GM21825 (cell line): ENCODE measurements around the gene PGM2L1.

ENCODE experiments used
- ATAC-seq: cut with Tn5 transposase; IDR thresholded peaks from one replicate; pipeline ENCODE4 v1.9.1; 2021; ENCODE audit warnings: mild to moderate bottlenecking, moderate library complexity; ENCODE audit not compliant: unreplicated experiment

The PGM2L1 gene

DNA sequence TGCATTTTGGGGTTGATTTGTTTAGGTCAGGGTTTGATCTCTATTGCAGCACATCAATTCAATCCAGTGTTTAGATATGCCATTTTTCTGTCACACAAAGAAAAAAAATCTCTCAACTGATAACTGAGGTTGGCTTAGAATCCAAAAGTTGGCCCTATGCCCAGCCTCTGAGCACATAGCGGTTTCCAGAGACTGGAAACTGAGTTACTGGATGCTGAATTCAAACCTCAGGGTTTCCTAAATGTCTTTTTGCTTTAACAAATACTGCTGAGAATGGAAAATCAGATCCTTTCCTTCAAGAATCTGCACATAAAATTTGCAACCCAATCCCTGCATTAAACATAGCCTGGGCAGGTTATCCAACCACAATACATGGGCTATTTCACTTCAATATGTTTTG lies 90.8 kb downstream of the PGM2L1 start:
- no peak for ATAC-seq

DNA sequence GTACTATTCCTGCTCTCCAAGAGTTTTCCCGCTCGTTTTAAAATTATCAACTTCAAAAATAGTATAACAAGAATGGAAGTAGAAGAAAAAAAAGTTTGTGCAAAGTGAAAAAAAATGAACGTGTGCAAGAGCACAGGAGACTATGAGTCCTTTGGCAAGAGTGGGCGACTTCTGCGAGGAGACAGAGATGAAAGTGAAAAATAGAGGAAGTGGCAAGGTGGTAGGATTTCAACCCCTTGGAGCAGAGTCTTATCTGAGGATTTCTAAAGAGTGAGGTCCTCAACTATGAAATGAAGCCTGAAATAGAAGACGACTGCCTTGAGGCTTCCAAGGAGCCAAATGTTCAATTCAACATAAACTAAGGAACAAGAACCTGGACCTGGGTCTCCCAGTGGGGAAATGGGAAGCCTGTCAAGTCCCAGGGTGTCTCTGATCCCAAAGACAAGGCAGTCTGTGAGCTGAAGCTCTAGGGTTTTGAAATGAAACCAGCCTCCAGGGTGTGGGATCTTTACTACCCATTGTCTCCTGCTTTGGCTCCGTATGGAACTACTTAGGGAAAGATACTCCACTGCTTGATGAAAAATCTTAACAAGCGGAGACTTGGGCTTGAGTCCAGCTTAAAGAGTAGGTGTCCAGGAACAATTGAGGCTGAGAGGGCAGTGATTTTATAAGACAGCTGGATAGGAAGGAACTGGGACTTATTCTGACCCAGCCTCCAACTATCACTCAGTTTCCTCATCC lies 91.6 kb downstream of the PGM2L1 start:
- ATAC-seq: no peak

DNA sequence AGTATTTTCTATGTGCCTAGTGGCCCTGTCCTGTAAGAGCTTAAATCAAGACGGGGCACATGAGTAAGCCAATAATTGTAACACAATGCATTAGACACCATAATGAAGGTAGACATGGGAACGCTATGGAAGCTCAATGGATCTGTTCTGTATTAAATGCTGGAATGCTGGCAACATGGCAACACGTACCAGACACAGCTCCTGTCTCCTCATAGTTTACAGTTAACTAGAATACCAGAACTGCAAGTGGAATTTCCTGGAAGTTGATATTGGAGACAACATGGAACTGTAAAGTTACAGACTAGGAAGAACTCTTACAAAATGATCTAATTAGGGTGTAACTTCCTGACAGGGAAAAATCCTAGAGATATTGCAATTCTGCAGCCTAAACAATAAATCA lies 99.2 kb downstream of the PGM2L1 start:
- ATAC-seq: no peak

DNA sequence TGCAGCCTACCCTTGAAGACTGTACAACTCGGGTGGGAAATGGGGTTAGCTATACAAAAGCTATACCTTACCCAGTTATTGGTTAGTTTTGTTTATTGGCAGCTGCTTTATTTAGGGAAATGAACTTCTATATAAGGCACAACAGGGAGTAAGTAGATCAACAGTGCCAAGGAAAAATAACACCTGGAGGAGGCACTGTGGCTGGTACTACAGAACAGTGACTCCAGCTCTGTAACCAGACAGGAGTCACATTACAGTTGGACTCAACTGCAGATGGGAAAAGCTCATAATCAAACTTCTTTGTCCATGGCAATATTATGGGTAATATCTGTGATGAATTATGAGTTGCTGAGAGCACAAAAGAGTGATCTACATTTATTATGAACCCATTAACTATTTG lies 100.7 kb downstream of the PGM2L1 start:
- ATAC-seq: no peak

DNA sequence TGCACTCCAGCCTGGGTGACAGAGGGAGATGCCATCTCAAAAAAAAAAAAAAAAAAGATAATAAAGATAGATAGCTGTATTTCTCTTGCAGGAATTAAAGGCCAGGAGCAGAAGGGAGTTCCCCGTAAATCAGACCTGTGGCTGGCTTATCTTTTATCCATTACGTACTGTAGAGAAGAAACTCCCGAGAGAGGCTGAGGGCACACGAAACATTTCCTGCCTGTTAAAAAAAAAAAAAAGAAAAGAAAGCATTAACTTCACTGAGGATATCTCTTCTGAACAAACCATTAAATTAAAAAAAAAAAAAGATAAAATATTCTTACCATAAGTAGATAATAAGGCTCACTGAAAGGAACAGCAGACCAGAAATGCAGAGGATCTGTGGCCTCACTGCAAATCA lies 109.3 kb downstream of the PGM2L1 start:
- no peak for ATAC-seq

DNA sequence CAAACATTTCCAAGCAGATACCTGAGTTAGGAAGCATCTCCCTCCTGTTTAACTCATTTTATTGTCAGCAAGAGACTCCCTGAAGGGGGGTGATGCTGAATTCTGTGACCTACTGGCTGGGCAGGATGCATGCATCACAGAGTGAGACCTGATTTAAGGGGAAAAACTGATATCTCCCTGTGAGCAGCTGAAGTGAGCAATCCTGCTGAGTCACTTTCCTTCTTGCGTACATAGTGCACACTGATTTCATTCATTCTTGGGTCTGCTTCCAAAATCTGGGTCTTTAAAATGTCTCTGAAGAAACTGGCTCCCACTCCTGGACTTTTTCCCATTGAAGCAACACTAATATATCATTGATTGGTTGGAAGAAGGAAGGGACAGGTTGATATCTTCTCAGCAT lies 110.1 kb downstream of the PGM2L1 start:
- no peak for ATAC-seq

DNA sequence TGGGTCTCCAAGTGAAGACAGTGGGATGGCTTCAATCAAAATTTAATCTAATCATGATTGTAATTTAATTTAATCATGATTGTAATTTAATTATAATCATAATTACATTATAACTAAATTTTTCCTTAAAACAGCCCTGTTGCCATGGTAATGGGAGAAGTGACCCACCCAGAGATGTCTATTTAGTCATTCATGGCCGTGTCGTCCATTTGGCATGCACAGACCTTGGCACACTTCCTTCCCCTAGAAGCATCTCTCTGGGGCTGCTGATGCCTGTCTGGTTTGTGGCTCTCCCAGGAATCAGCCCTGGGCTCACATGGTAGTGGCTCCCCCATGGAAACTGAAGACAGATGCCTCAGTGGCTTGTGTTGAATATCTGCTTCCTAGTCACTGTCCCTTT lies 113.8 kb downstream of the PGM2L1 start:
- no peak for ATAC-seq

DNA sequence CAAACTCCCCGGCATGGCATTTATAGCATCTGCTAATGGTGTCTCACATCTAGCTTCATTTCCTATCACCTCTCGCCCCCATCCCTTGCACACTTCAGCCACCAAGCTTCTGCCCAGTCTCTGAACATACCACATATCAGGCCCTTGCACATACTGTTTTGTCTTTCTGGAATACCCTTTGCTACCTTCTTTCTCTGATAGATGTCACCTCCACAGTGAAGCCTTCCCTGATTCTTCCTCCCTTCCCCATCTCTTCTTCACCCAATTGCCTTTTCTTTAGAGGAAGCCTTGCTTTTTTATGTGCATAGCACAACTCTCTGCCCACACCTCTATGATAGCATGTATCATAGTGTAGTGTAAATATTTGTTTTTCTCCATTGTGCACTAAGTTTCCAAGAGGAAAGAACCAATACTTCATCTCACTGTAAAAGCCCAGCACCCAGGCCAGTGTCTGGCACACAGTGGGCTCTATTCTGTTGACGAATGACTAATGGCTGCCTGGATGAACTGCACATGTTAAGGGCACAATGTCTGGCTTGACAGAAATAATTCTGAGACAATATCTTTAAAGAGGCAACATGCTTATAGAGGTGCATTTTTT lies 114.6 kb downstream of the PGM2L1 start:
- no peak for ATAC-seq

DNA sequence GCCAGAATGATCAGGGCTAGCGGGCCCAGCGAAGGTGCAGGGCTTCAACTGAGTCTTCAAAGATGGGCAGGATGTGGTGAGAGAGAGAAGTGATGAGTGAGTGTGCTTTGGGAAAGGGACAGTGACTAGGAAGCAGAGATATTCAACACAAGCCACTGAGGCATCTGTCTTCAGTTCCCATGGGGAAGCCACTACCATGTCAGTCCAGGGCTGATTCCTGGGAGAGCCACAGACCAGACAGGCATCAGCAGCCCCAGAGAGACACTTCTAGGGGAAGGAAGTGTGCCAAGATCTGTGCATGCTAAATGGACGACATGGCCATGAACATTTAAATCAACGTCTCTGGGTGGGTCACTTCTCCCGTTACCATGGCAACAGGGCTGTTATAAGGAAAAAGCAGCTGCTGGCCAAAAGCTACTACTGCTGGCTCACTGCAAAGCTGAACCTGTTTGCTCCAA lies 115.3 kb downstream of the PGM2L1 start:
- no peak for ATAC-seq

DNA sequence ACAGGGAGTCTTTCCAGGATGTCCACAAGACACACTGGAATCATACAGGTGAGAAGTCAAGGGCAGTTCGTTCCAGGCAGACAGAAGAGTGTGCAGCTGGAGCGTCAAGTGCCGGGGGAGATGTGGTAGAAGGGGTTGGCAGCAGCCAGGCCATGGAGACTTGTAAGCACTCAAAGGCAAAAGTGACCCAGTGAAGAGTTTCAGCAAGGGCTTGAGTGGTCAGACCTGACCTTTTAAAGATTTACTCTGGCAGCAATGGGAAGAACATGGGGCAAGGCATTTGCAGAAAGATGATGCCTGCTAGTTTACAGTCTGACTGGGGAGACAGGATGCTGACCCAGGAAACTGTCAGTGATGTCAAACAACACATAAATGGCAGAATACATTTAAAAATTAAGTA lies 115.8 kb downstream of the PGM2L1 start:
- ATAC-seq: no peak

DNA sequence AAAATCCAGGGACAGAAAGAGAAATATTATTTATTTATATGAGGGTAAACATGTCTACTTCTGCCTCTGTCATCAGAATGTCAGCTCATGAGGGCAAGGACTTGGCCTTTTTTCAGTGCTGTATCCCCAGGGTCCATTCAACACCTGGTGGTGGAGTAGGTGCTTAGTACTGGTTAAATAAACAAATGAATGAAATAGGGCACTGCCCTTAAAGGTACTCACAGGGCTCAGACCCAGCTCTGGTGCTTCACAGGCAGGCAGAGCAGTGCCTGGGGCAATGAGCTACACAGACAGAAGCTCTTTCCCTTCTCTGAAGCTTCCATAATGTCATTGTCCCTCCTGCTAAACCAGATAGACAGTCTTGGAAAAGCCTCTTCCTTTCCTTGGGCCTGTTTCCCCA lies 117.7 kb downstream of the PGM2L1 start:
- no peak for ATAC-seq
